T-helper 1 cell treated with Interleukin-12 subunit alpha and Interleukin-12 subunit beta and Interleukin-4 antibody, amounts not matched to agents 30 μg/mL and 1 μg/mL, for 36 hours (primary cell): Measurements from ENCODE around the gene MAP3K1.

ENCODE experiments used
- H3K27ac Mint-ChIP-seq: one replicate; pipeline ENCODE4 v1.8.0; 2021; ENCODE audit warnings: mild to moderate bottlenecking, mixed read lengths
- H3K27me3 Mint-ChIP-seq: one replicate; pipeline ENCODE4 v1.8.0; 2021; ENCODE audit warnings: low read depth, mixed read lengths
- H3K36me3 Mint-ChIP-seq: one replicate; pipeline ENCODE4 v1.8.0; 2021; ENCODE audit warnings: low read depth, mixed read lengths
- H3K4me1 Mint-ChIP-seq: one replicate; pipeline ENCODE4 v1.8.0; 2021; ENCODE audit warnings: low read depth, mixed read lengths
- H3K4me3 Mint-ChIP-seq: one replicate; pipeline ENCODE4 v1.8.0; 2021; ENCODE audit warnings: mild to moderate bottlenecking, moderate library complexity, mixed read lengths
- H3K9me3 Mint-ChIP-seq: one replicate; pipeline ENCODE4 v1.8.0; 2021; ENCODE audit warnings: mixed read lengths

MAP3K1 gene

GRCh38 chr5:56848206-56848605 lies 32.9 kb downstream of the MAP3K1 start:
- H3K9me3 Mint-ChIP-seq = no peaks in the 10 kb centered on the region
- no peaks in the 10 kb centered on the region for H3K27me3 Mint-ChIP-seq
- no peak overlapping the region for H3K4me3 Mint-ChIP-seq
- H3K36me3 Mint-ChIP-seq = peaks cover 6% of the 10 kb centered on the region
- H3K27ac Mint-ChIP-seq = no peak overlapping the region
- peaks cover 64% of the 10 kb centered on the region for H3K4me1 Mint-ChIP-seq

GRCh38 chr5:56849671-56850070 lies 34.3 kb downstream of the MAP3K1 start:
- no peak overlapping the region for H3K27ac Mint-ChIP-seq
- peak overlapping the region; percentile 19 for H3K4me3 Mint-ChIP-seq
- H3K27me3 Mint-ChIP-seq = no peaks in the 10 kb centered on the region
- H3K4me1 Mint-ChIP-seq = peaks cover 66% of the 10 kb centered on the region
- no peaks in the 10 kb centered on the region for H3K9me3 Mint-ChIP-seq
- peaks cover 6% of the 10 kb centered on the region for H3K36me3 Mint-ChIP-seq

DNA sequence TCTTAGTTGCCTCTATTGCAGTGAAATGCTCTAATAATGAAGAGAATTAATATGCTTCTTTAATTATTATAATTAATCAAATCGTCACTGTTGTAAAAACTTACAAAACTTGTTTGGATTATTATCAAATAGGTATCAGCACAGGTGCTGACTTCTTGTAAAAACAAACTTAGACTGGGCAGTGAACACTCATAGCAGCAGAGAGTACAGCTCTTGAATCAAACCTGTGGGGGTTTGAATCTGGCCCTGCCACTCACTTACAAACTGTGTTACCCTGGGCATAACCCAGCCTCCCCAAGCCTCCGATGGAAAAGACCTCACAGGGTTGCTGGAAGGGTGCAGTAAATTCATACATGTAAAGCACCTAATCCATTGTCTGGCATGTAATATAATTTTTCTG lies 35.1 kb downstream of the MAP3K1 start:
- Mint-ChIP-seq H3K9me3 (no peaks in the 10 kb centered on the region), H3K27ac (no peak overlapping the region), H3K4me1 (peaks cover 64% of the 10 kb centered on the region), H3K4me3 (no peak overlapping the region), H3K27me3 (no peaks in the 10 kb centered on the region), H3K36me3 (peaks cover 6% of the 10 kb centered on the region)

DNA sequence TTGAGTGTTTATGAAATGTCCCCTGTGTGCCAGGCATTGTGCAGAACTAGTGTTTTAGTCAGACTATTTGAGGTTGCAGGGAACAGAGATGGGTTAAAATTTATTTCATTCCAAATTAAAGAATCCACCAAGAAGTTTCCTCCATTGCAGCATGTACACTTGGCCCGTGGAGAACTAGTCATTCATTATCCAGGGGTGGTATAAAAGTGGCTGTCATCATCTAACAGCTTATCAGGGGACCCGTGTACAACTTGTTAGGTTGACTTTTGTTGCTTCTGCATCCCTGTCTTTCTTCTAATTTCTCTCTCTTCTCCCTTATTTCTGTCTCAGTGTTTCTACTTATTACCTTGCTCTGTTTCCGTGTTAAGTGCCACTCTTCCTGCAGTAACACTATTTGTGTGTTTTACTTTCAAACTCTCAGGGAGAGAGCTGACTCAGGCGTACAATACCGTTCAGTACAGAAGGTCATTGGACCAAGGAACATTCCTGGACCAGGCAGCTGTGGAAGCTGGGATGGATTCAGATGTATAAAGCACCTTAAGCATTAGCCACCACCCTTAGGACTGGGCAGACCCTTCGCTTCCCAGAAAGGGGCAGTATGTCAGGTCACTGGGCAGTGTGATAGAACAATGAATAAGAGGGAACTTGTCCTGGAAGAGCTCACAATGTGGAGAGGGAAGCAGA lies 36.1 kb downstream of the MAP3K1 start:
- H3K27ac Mint-ChIP-seq = peak overlapping the region; percentile 55
- H3K36me3 Mint-ChIP-seq = peaks cover 6% of the 10 kb centered on the region
- H3K27me3 Mint-ChIP-seq = no peaks in the 10 kb centered on the region

GRCh38 chr5:56852228-56853000 lies 37.1 kb downstream of the MAP3K1 start:
- no peaks in the 10 kb centered on the region for H3K27me3 Mint-ChIP-seq
- H3K9me3 Mint-ChIP-seq = no peaks in the 10 kb centered on the region
- peak overlapping the region; percentile 49 for H3K27ac Mint-ChIP-seq
- peaks cover 56% of the 10 kb centered on the region for H3K4me1 Mint-ChIP-seq
- H3K36me3 Mint-ChIP-seq = peaks cover 7% of the 10 kb centered on the region
- peak overlapping the region; percentile 63 for H3K4me3 Mint-ChIP-seq

More for the DNA sequence above, 36.1 kb downstream of the MAP3K1 start:
- peaks cover 61% of the 10 kb centered on the region for H3K4me1 Mint-ChIP-seq
- no peaks in the 10 kb centered on the region for H3K9me3 Mint-ChIP-seq
- H3K4me3 Mint-ChIP-seq = peak overlapping the region; percentile 63

DNA sequence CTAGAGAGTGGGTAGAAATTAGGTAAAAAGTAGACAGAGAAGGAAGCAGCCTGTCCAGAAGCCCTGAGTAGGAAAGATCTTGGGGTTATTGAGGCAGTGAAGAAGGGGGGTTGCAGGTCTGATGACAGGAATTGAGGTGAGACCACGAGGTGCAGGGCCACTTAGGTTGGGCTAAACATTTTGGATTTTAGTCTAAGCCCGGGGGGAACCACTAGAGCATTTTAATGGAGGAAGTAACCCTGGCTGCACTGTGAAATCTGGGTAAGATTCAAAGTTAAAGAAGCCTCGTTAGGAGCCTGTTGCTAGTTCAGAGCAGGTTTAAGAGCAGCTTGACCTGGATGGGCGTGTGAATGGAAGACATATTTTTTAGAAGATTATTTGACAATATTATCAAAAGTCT lies 38.3 kb downstream of the MAP3K1 start:
- Mint-ChIP-seq H3K4me3 (no peak overlapping the region), H3K4me1 (peaks cover 50% of the 10 kb centered on the region), H3K27me3 (no peaks in the 10 kb centered on the region), H3K36me3 (peaks cover 13% of the 10 kb centered on the region), H3K27ac (peak overlapping the region; percentile 16), H3K9me3 (no peaks in the 10 kb centered on the region)

DNA sequence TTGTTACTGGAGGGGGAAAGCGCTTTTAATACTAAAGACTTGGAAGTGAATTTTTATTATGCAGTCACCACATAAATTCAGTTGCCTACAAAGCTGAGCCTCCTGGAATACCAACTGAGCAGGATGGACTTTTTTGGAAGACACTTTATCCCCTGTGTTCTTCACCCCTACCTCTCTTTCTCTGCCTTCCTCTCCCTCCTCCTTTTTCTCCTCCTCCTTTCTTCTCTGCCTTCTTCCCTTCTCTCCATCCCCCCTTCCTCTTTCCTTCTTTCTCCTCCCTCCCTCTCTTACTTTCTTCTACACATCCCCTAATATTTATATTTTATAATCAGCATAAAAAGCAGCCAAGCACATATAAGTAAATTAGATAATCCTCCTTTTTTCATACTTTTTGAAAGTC lies 39.6 kb downstream of the MAP3K1 start:
- Mint-ChIP-seq H3K27me3 (no peaks in the 10 kb centered on the region), H3K4me1 (peaks cover 39% of the 10 kb centered on the region), H3K9me3 (no peaks in the 10 kb centered on the region), H3K4me3 (no peak overlapping the region), H3K36me3 (peaks cover 15% of the 10 kb centered on the region), H3K27ac (no peak overlapping the region)

- Mint-ChIP-seq H3K4me3 (no peak overlapping the region), H3K4me1 (peaks cover 33% of the 10 kb centered on the region), H3K27me3 (no peaks in the 10 kb centered on the region), H3K27ac (no peak overlapping the region), H3K9me3 (no peaks in the 10 kb centered on the region), H3K36me3 (peaks cover 20% of the 10 kb centered on the region)
These were observed 41.3 kb downstream of the MAP3K1 start for GRCh38 chr5:56856541-56857178.

DNA sequence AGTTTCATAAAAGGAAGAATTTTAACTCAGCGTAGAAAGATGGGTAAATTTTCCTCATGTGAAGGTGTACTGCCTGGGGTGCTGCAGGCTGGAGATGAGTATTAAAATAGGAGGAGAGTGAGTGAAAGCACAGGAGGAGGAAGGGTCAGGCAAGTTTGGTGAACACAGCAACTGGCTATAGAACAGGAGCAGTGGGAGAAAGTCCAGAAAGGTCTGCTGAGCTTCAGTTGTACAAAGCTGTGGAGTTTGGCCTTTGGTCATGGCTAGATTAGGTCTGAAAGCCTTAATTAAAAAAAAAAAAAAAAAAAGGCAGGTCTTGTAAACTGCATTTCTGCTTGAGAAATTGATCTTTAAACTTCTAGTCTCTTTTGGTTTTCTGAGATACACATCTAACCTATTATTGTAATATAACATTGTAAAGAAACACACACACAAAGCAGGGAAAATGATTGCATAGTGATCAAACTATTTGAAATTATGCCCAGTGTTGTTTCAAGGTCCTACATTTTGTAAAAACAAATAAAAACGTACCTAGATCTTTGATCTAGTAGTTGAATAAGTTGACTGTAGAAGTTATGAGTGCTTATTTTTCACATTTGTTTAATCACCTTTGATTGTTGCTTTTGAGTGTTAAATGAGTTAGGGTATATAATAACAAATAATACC lies 43.6 kb downstream of the MAP3K1 start:
- H3K4me1 Mint-ChIP-seq = peaks cover 19% of the 10 kb centered on the region
- H3K9me3 Mint-ChIP-seq = no peaks in the 10 kb centered on the region
- H3K36me3 Mint-ChIP-seq = peaks cover 27% of the 10 kb centered on the region
- no peaks in the 10 kb centered on the region for H3K27me3 Mint-ChIP-seq
- H3K27ac Mint-ChIP-seq = no peak overlapping the region
- H3K4me3 Mint-ChIP-seq = no peak overlapping the region

- Mint-ChIP-seq H3K4me1 (peaks cover 6% of the 10 kb centered on the region), H3K36me3 (peaks cover 31% of the 10 kb centered on the region), H3K9me3 (no peaks in the 10 kb centered on the region), H3K27ac (no peak overlapping the region), H3K27me3 (no peaks in the 10 kb centered on the region), H3K4me3 (no peak overlapping the region)
These were observed 46.6 kb downstream of the MAP3K1 start for GRCh38 chr5:56861893-56862485.

DNA sequence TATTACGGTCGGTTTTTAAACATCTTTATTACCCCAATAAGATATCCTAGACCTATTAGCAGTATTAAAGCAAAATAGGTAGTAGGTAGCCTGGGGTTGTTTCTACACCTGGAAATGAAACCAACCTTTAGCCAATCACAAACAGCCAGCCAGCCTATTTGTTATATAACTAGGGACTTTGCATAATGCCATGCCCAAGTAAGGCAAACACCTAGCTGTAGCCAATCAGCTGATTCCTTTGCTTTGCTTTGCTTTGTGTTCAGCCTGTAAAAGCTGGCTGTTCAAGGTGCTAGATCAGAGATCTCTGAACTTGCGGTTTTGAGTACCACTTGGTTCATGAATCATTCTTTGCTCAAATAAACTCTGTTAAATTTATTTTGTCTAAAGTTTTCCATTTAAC lies 47.6 kb downstream of the MAP3K1 start:
- Mint-ChIP-seq H3K4me3 (no peak overlapping the region), H3K27ac (no peak overlapping the region), H3K4me1 (peaks cover 6% of the 10 kb centered on the region), H3K27me3 (no peaks in the 10 kb centered on the region), H3K36me3 (peaks cover 32% of the 10 kb centered on the region), H3K9me3 (no peaks in the 10 kb centered on the region)

- H3K4me3 Mint-ChIP-seq = no peak overlapping the region
- H3K36me3 Mint-ChIP-seq = peaks cover 48% of the 10 kb centered on the region
- no peak overlapping the region for H3K27ac Mint-ChIP-seq
- H3K9me3 Mint-ChIP-seq = no peaks in the 10 kb centered on the region
- H3K4me1 Mint-ChIP-seq = peaks cover 12% of the 10 kb centered on the region
- no peaks in the 10 kb centered on the region for H3K27me3 Mint-ChIP-seq
These were observed 56.4 kb downstream of the MAP3K1 start for GRCh38 chr5:56871777-56872176.

DNA sequence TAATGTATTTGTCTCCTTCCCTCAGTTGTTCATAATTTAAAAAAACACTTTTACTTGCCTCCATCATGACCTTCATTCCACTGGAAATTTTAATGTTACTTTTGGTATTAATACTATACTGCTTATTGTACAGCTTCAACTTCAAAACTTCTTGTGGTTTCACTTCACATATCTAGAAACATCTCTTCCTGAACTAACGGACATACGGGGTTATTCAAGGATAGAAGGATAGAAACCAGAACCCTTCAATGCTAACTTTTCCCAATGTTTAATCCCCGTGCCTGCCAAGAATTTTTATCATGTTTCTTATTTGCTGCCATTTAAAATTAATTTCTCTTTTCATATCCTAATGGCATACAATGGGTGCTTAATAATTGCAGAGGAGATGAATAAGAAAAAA lies 57.7 kb downstream of the MAP3K1 start:
- H3K36me3 Mint-ChIP-seq = peaks cover 55% of the 10 kb centered on the region
- H3K27ac Mint-ChIP-seq = no peak overlapping the region
- no peaks in the 10 kb centered on the region for H3K27me3 Mint-ChIP-seq
- peaks cover 12% of the 10 kb centered on the region for H3K4me1 Mint-ChIP-seq
- H3K4me3 Mint-ChIP-seq = no peak overlapping the region
- no peaks in the 10 kb centered on the region for H3K9me3 Mint-ChIP-seq

DNA sequence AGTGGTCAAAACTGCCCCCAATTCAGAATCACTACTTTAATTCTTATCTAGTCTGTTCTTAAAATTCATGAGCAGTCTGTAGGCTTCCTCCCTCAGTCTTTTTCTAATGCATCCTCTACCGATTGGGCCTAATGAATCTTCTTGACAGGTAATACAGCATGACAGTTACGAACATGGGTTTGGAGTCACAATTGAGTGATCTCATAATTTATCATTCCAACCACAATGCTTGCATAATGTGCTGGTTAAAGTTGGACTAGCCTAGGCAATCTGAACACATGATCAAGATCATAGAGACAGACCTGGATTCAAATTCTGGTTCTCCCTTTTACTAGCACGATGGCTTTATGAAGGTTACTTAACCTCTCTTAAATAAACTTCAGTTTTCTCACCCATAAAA lies 61.0 kb downstream of the MAP3K1 start:
- no peak overlapping the region for H3K4me3 Mint-ChIP-seq
- peaks cover 10% of the 10 kb centered on the region for H3K4me1 Mint-ChIP-seq
- H3K9me3 Mint-ChIP-seq = no peaks in the 10 kb centered on the region
- no peak overlapping the region for H3K27ac Mint-ChIP-seq
- H3K27me3 Mint-ChIP-seq = no peaks in the 10 kb centered on the region
- H3K36me3 Mint-ChIP-seq = peaks cover 59% of the 10 kb centered on the region
